ENCODE data around the gene BRDT. TPM values are rescaled to one million over a fixed set of nuclear protein-coding genes. Genes with fewer than 3 reads are reported as not detected.

The BRDT gene
- total and polyA plus RNA-seq, 2 of the 8 experiments (the other 6 are each of a cell fraction or from before 2014, with no cell fraction given): 0.08 TPM; not detected in 1

DNA sequence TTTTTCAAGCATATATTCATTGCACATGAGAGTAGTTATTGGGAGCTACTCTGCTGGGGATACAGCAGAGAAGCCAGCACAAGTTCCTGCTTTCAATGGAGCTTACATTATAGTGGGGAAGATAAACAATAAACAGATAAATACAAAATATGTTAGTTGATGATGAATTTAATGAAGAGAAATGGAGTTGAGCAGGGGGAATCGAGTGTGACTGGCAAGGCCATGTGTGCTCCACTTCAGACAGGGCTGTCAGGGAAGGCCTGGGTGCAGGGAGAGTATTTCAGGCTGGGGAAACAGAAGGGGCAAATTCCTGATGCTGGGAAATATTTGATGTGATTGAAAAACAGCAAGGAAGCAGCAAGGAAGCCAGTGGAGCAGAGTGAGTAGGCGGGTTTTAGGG, 21.2 kb upstream of the BRDT start (continued):
- TF ChIP-seq, protein P1, sequence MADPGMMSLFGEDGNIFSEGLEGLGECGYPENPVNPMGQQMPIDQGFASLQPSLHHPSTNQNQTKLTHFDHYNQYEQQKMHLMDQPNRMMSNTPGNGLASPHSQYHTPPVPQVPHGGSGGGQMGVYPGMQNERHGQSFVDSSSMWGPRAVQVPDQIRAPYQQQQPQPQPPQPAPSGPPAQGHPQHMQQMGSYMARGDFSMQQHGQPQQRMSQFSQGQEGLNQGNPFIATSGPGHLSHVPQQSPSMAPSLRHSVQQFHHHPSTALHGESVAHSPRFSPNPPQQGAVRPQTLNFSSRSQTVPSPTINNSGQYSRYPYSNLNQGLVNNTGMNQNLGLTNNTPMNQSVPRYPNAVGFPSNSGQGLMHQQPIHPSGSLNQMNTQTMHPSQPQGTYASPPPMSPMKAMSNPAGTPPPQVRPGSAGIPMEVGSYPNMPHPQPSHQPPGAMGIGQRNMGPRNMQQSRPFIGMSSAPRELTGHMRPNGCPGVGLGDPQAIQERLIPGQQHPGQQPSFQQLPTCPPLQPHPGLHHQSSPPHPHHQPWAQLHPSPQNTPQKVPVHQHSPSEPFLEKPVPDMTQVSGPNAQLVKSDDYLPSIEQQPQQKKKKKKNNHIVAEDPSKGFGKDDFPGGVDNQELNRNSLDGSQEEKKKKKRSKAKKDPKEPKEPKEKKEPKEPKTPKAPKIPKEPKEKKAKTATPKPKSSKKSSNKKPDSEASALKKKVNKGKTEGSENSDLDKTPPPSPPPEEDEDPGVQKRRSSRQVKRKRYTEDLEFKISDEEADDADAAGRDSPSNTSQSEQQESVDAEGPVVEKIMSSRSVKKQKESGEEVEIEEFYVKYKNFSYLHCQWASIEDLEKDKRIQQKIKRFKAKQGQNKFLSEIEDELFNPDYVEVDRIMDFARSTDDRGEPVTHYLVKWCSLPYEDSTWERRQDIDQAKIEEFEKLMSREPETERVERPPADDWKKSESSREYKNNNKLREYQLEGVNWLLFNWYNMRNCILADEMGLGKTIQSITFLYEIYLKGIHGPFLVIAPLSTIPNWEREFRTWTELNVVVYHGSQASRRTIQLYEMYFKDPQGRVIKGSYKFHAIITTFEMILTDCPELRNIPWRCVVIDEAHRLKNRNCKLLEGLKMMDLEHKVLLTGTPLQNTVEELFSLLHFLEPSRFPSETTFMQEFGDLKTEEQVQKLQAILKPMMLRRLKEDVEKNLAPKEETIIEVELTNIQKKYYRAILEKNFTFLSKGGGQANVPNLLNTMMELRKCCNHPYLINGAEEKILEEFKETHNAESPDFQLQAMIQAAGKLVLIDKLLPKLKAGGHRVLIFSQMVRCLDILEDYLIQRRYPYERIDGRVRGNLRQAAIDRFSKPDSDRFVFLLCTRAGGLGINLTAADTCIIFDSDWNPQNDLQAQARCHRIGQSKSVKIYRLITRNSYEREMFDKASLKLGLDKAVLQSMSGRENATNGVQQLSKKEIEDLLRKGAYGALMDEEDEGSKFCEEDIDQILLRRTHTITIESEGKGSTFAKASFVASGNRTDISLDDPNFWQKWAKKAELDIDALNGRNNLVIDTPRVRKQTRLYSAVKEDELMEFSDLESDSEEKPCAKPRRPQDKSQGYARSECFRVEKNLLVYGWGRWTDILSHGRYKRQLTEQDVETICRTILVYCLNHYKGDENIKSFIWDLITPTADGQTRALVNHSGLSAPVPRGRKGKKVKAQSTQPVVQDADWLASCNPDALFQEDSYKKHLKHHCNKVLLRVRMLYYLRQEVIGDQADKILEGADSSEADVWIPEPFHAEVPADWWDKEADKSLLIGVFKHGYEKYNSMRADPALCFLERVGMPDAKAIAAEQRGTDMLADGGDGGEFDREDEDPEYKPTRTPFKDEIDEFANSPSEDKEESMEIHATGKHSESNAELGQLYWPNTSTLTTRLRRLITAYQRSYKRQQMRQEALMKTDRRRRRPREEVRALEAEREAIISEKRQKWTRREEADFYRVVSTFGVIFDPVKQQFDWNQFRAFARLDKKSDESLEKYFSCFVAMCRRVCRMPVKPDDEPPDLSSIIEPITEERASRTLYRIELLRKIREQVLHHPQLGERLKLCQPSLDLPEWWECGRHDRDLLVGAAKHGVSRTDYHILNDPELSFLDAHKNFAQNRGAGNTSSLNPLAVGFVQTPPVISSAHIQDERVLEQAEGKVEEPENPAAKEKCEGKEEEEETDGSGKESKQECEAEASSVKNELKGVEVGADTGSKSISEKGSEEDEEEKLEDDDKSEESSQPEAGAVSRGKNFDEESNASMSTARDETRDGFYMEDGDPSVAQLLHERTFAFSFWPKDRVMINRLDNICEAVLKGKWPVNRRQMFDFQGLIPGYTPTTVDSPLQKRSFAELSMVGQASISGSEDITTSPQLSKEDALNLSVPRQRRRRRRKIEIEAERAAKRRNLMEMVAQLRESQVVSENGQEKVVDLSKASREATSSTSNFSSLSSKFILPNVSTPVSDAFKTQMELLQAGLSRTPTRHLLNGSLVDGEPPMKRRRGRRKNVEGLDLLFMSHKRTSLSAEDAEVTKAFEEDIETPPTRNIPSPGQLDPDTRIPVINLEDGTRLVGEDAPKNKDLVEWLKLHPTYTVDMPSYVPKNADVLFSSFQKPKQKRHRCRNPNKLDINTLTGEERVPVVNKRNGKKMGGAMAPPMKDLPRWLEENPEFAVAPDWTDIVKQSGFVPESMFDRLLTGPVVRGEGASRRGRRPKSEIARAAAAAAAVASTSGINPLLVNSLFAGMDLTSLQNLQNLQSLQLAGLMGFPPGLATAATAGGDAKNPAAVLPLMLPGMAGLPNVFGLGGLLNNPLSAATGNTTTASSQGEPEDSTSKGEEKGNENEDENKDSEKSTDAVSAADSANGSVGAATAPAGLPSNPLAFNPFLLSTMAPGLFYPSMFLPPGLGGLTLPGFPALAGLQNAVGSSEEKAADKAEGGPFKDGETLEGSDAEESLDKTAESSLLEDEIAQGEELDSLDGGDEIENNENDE (IDR thresholded peaks at IDR 0.05; ENCODE audit: insufficient replicate concordance, low read length): no peak
- TF ChIP-seq RBBP5 (IDR thresholded peaks at IDR 0.05; ENCODE audit: borderline replicate concordance, low read depth, low read length) (no peak), FOSL1 (IDR thresholded peaks at IDR 0.05; ENCODE audit: insufficient read depth, low read depth, low read length) (no peak), CEBPB (IDR thresholded peaks at IDR 0.05; ENCODE audit: low read depth, low read length) (no peak), MAFK (IDR thresholded peaks at IDR 0.05; ENCODE audit: low read depth, low read length) (no peak), SUZ12 (IDR thresholded peaks at IDR 0.05; ENCODE audit: low read length) (no peak), JUN (IDR thresholded peaks at IDR 0.05; ENCODE audit: low read depth, low read length) (no peak)
